GM12878 (cell line): ENCODE data around the gene CLEC4G.

Experiments used
- CTCF ChIP-seq, 3 experiments: IDR thresholded peaks in 2 of 3; conservative IDR thresholded peaks in 1 of 3; 2 replicates each; pipeline ENCODE4 v1.5.1; 2011; ENCODE audit warnings: low read depth in 3 of 3, low read length in 3 of 3, mild to moderate bottlenecking in 3 of 3, control low read depth in 2 of 3, moderate library complexity in 2 of 3, inconsistent platforms in 1 of 3, mixed read lengths in 1 of 3; ENCODE audit not compliant: control insufficient read depth in 2 of 3, insufficient read depth in 1 of 3; ENCODE audit errors: extremely low read depth in 1 of 3
- DPF2 ChIP-seq: fragments of 450-650 bp; IDR thresholded peaks from 2 replicates; pipeline ENCODE4 v1.6.1; 2017; ENCODE audit warnings: mild to moderate bottlenecking
- EGR1 ChIP-seq, 2 experiments: IDR thresholded peaks; 1 replicate in 1 of 2; 2 replicates in 1 of 2; pipeline ENCODE4 v1.6.1; 2011 to 2012; ENCODE audit warnings: low read depth in 2 of 2, low read length in 2 of 2, borderline replicate concordance in 1 of 2, mild to moderate bottlenecking in 1 of 2, moderate library complexity in 1 of 2
- IKZF1 ChIP-seq: fragments of 450-650 bp; conservative IDR thresholded peaks from 2 replicates; pipeline ENCODE4 v1.6.1; 2017; ENCODE audit warnings: antibody characterized with exemption, mild to moderate bottlenecking
- JUND ChIP-seq: IDR thresholded peaks from 2 replicates; pipeline ENCODE4 v1.6.1; 2012; ENCODE audit warnings: low read depth, mild to moderate bottlenecking, low read length, improper control_type of control experiment, moderate library complexity
- MYC ChIP-seq: IDR thresholded peaks from 2 replicates; pipeline ENCODE4 v1.6.1; 2011; ENCODE audit warnings: mild to moderate bottlenecking, low read length, moderate library complexity, inconsistent platforms; ENCODE audit not compliant: insufficient read depth, insufficient replicate concordance, insufficient read length, severe bottlenecking
- NR2C2 ChIP-seq: IDR thresholded peaks from 2 replicates; pipeline ENCODE4 v1.6.1; 2011; ENCODE audit warnings: borderline replicate concordance, low read depth; ENCODE audit not compliant: control insufficient read depth, insufficient read length
- POLR2A ChIP-seq: IDR thresholded peaks from 2 replicates; pipeline ENCODE4 v1.6.1; 2011; ENCODE audit warnings: low read depth, mild to moderate bottlenecking, low read length
- RAD21 ChIP-seq: IDR thresholded peaks from 2 replicates; pipeline ENCODE4 v1.6.1; 2011; ENCODE audit warnings: mild to moderate bottlenecking, low read depth, low read length, moderate library complexity; ENCODE audit not compliant: insufficient read depth
- RCOR1 ChIP-seq: conservative IDR thresholded peaks from 2 replicates; pipeline ENCODE4 v1.6.1; 2012; ENCODE audit warnings: low read depth, low read length, improper control_type of control experiment
- SIN3A ChIP-seq: IDR thresholded peaks from 2 replicates; pipeline ENCODE4 v1.6.1; 2012; ENCODE audit warnings: low read depth, low read length, improper control_type of control experiment
- ZNF274 ChIP-seq: IDR thresholded peaks from one replicate; pipeline ENCODE4 v1.8.0; 2011; ENCODE audit not compliant: insufficient read length, insufficient read depth

GRCh38 chr19:7722231-7722651 lies 9.7 kb downstream of the CLEC4G start:
- TF ChIP-seq JUND (no peak), ZNF274 (no peak), DPF2 (no peak), SIN3A (no peak), IKZF1 (peak; percentile 29; the same call in 1 of the 2 replicates), RAD21 (no peak), NR2C2 (no peak), MYC (no peak), CTCF (IDR thresholded peaks at IDR 0.05 in 2 of 3, conservative IDR thresholded peaks at IDR 0.05 in 1 of 3; ENCODE audit: control insufficient read depth in 2 of 3, extremely low read depth in 1 of 3, insufficient read depth in 1 of 3, low read depth in 3 of 3, low read length in 3 of 3) (no peak), EGR1 (IDR thresholded peaks at IDR 0.05; ENCODE audit: borderline replicate concordance in 1 of 2, low read depth in 2 of 2, low read length in 2 of 2) (no peak), RCOR1 (no peak), POLR2A (no peak)
